Lower lobe of right lung (tissue), 2 donors: ENCODE results near the gene BOLA3. TPM values are rescaled to one million over a fixed set of nuclear protein-coding genes. Genes with fewer than 3 reads are reported as not detected.
"Not testable (repeated sequence)": the region's sequence is repeated elsewhere in the genome, so short reads cannot be mapped to it uniquely, and the experiment has no call there.

ENCODE experiments used
- ATAC-seq, 2 donors: fragments of 200-7000 bp; cut with Tn5 transposase; one replicate each; pipeline ENCODE4 v1.9.1; 2020 to 2022; ENCODE audit warnings: mild to moderate bottlenecking in 2 of 2, moderate library complexity in 2 of 2
- DNase-seq: peaks from one replicate; pipeline ENCODE4 v3.0.0-alpha.2; 2020
- H3K27ac ChIP-seq: fragments of 200-600 bp; one replicate; pipeline ENCODE4 v1.8.0; 2022
- H3K27me3 ChIP-seq: fragments of 200-600 bp; one replicate; pipeline ENCODE4 v1.8.0; 2022; ENCODE audit warnings: low read depth
- H3K36me3 ChIP-seq: fragments of 200-600 bp; one replicate; pipeline ENCODE4 v1.8.0; 2022; ENCODE audit warnings: mild to moderate bottlenecking
- H3K4me1 ChIP-seq: fragments of 200-600 bp; one replicate; pipeline ENCODE4 v1.8.0; 2022
- H3K4me3 ChIP-seq: fragments of 200-600 bp; one replicate; pipeline ENCODE4 v1.8.0; 2022; ENCODE audit warnings: mild to moderate bottlenecking
- H3K9me3 ChIP-seq: fragments of 200-600 bp; one replicate; pipeline ENCODE4 v1.8.0; 2022
- intact Hi-C: fragments of 100-400 bp; cut with DNase I; formaldehyde crosslinking; loops from one replicate; pipeline ENCODE4 v1.11.0; 2022
- total RNA-seq: library from RNA; stranded (reverse); fragmentation: NEBNext Ultra II Directional; extraction: Animal tissue kit (Norgen Biotek cat#: 25700); gene quantifications from one replicate; pipeline ENCODE4 v1.2.1, GENCODE V29; 2021
- TF ChIP-seq, protein P1 (sequence below): fragments of 200-600 bp; IDR thresholded peaks from one replicate; pipeline ENCODE4 v1.8.0; 2022; ENCODE audit warnings: antibody characterized with exemption, mild to moderate bottlenecking
- donor health status: DM: no; HTN: yes; CAD: no; lungs with severe emphysema.

BOLA3 gene
- total RNA-seq, 1 donor from 2014 or later, result 19.6 TPM

DNA sequence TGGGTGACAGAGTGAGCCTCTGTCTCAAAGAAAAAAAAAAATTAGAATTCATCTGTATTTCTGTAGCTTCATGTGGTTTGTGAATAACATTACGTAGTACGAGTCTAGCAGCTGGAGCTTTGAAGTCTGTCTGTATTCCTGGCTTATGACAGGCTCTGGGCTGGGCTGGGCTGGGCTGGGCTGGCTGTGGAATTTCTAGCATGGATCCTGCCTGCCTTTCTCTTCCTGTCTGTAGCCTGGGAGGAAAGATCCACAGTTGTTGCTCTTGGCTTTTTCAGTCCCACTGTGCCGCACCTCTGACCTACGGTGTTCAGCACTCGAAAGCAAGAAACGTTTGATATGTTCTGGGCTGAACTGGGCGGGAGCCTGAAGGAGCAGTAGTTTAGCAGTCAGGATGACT lies 55.4 kb downstream of the BOLA3 start:
- peaks cover 91% of the 10 kb centered on the region for H3K36me3 ChIP-seq

GRCh38 chr2:74091391-74091790 lies 56.3 kb downstream of the BOLA3 start:
- H3K9me3 ChIP-seq, result no peaks in the 10 kb centered on the region
- intact Hi-C loops, result no loop called here
- H3K36me3 ChIP-seq, result peaks cover 93% of the 10 kb centered on the region
- no peak overlapping the region for H3K27ac ChIP-seq
- TF ChIP-seq, protein P1, sequence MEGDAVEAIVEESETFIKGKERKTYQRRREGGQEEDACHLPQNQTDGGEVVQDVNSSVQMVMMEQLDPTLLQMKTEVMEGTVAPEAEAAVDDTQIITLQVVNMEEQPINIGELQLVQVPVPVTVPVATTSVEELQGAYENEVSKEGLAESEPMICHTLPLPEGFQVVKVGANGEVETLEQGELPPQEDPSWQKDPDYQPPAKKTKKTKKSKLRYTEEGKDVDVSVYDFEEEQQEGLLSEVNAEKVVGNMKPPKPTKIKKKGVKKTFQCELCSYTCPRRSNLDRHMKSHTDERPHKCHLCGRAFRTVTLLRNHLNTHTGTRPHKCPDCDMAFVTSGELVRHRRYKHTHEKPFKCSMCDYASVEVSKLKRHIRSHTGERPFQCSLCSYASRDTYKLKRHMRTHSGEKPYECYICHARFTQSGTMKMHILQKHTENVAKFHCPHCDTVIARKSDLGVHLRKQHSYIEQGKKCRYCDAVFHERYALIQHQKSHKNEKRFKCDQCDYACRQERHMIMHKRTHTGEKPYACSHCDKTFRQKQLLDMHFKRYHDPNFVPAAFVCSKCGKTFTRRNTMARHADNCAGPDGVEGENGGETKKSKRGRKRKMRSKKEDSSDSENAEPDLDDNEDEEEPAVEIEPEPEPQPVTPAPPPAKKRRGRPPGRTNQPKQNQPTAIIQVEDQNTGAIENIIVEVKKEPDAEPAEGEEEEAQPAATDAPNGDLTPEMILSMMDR, result no peak
- no peaks in the 10 kb centered on the region for H3K27me3 ChIP-seq
- no peak overlapping the region for H3K4me3 ChIP-seq
- H3K4me1 ChIP-seq, result no peaks in the 10 kb centered on the region
- DNase-seq (no peak), ATAC-seq (no peak)

More for the DNA sequence above, 55.4 kb downstream of the BOLA3 start:
- DNase-seq (no peak), ATAC-seq (no peak)
- Histone ChIP-seq H3K4me3 (no peak overlapping the region), H3K4me1 (no peaks in the 10 kb centered on the region), H3K9me3 (no peaks in the 10 kb centered on the region), H3K27me3 (no peaks in the 10 kb centered on the region), H3K27ac (no peak overlapping the region)
- TF ChIP-seq, protein P1, result no peak
- intact Hi-C loops, result no loop called here

DNA sequence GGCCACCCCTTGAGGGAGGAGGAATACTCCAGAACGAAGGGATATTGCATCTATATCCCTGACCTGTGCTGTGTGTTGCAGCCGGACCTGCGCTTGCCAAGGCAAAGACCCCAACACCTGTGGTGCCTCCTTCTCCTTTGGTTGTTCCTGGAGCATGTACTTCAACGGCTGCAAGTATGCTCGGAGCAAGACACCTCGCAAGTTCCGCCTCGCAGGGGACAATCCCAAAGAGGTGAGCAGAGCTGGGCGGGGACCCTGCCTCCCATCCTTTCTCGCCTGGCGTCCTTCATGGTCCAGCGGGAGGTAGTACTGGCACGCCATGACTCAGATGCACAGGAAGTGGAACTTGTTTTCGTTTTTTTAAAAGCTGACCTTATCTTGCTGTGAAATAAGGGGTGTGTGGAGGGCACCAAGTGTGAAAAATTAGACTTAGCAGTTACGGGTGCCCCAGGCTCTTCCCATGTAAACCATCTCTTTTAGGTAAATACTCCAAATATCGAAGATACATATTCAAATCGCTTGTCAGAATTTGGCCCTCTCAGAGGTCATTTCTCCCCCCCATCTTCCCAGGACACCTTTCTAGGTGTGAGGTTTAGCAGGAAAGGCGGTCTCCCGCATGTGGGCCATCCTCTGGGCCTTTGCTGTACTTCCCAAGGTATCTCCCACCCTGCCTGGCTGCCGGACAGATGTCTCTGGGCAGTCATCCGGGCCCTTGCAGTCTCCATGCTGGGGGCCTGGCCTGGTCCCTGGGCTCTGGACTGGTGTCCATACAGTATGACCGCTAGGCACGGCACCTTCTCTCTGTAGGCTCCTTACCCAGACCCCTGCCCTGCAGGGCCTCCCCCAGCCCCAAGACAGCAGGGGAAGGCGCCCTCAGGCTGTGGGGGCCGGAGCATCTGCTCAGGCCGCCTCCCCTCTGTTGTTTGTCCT lies 57.6 kb downstream of the BOLA3 start:
- ATAC-seq (no peak), DNase-seq (no peak)
- intact Hi-C loops, result no loop called here
- Histone ChIP-seq H3K27ac (no peak overlapping the region), H3K27me3 (no peaks in the 10 kb centered on the region), H3K4me1 (no peaks in the 10 kb centered on the region), H3K4me3 (no peak overlapping the region), H3K9me3 (no peaks in the 10 kb centered on the region), H3K36me3 (peaks cover 99% of the 10 kb centered on the region)
- TF ChIP-seq, protein P1, result no peak

- H3K9me3 ChIP-seq, H3K27me3 ChIP-seq, ATAC-seq, DNase-seq, H3K4me3 ChIP-seq, H3K27ac ChIP-seq, H3K4me1 ChIP-seq, intact Hi-C loops: not testable (repeated sequence)
- peaks cover 96% of the 10 kb centered on the region for H3K36me3 ChIP-seq
Measured at GRCh38 chr2:74088676-74089075, 59.0 kb downstream of the BOLA3 start.

DNA sequence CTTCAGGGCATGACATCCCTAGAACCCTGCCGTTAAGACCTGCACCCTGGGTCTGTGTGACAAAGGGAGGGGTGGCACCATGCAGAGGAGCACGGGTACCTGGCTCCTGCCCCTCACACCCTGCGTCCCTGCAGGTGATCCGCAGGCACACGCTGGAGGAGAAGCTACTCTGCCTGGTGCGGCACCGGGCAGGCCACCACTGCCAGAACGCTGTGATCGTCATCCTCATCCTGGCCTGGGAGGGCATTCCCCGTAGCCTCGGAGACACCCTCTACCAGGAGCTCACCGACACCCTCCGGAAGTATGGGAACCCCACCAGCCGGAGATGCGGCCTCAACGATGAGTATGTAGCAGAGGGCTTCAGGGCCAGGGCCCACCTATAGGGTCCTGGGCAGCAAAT lies 60.0 kb downstream of the BOLA3 start:
- H3K27ac ChIP-seq, result no peak overlapping the region
- DNase-seq (no peak), ATAC-seq (no peak)
- H3K36me3 ChIP-seq, result peaks cover 96% of the 10 kb centered on the region
- H3K4me1 ChIP-seq, result no peaks in the 10 kb centered on the region
- H3K9me3 ChIP-seq, result no peaks in the 10 kb centered on the region
- TF ChIP-seq, protein P1, result no peak
- H3K27me3 ChIP-seq, result no peaks in the 10 kb centered on the region
- intact Hi-C loops, result no loop called here
- no peak overlapping the region for H3K4me3 ChIP-seq

GRCh38 chr2:74086021-74086420 lies 61.7 kb downstream of the BOLA3 start:
- DNase-seq (no peak), ATAC-seq (no peak)
- Histone ChIP-seq H3K36me3 (peaks cover 96% of the 10 kb centered on the region), H3K4me1 (no peaks in the 10 kb centered on the region), H3K9me3 (no peaks in the 10 kb centered on the region), H3K4me3 (no peak overlapping the region), H3K27ac (no peak overlapping the region), H3K27me3 (no peaks in the 10 kb centered on the region)
- TF ChIP-seq, protein P1, result no peak
- intact Hi-C loops, result no loop called here
